ENCODE data around the gene FIGNL2. TPM values are rescaled to one million over a fixed set of nuclear protein-coding genes. Genes with fewer than 3 reads are reported as not detected.

FIGNL2 gene
- total RNA-seq, 1 donor from 2014 or later: 0.69 TPM

DNA sequence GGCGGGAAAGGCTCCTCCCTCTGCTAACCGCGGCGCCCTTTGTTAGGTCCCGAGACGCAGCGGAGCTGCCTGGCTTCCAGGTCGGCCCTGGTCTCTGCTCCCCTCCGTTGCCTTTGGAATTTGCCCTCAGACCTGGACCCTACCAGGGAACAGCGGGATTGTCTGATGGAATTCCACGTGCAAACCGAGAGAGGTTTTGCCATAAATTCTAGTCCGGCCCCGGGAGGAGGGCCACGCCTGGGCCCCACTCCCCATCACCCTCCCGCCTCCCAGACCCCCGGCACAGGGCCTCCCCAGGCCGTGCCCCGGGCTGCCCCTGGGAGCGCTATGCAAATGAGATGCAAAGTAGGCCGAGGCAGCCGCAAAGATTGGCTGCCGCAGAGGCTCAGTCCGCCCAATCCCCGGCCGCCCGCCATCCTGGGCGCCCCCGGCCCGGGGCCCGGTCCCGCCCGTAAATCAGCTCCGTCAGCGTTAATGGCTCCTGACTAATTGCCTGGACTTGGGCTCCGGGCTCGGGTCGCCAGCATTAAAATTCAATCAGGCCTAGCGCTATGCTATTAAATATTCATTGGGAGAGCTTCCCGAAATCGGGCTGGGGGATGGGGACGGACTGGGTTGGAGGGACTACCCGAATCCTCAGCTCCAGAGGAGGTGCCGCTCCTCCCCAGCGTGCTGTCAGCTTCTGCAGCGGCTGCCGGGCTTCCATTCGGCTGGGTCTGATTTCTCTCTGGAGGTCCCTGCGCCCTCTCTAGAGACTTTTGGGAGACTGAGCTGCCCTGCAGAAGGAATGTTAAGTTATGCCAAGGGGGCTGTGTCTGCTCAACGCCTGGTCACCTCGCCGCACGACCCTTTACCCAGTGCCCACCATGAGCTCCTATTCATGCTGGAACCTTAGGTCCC, 15.7 kb upstream of the FIGNL2 start:
- ChIA-PET CTCF (interaction anchor here (3.2 kb wide), 1 partner anchor 11 kb away, joined by 12 read pairs; no protein-coding TSS in a partner anchor), POLR2A (interaction anchor here (0.6 to 1.4 kb wide), 2 partner anchors 11 to 22 kb away, joined by 3 read pairs; no protein-coding TSS in a partner anchor)
- DNase-seq (no peak), ATAC-seq (ENCODE audit: low read depth) (peak; percentile 66)
- intact Hi-C loops (cut with micrococcal nuclease): no loop called here
- no peak overlapping the region for H3K27ac Mint-ChIP-seq
- peak overlapping the region; percentile 52 for H3K4me3 Mint-ChIP-seq
- H3K27me3 Mint-ChIP-seq: peaks cover 56% of the 10 kb centered on the region
- TF ChIP-seq, protein P1, sequence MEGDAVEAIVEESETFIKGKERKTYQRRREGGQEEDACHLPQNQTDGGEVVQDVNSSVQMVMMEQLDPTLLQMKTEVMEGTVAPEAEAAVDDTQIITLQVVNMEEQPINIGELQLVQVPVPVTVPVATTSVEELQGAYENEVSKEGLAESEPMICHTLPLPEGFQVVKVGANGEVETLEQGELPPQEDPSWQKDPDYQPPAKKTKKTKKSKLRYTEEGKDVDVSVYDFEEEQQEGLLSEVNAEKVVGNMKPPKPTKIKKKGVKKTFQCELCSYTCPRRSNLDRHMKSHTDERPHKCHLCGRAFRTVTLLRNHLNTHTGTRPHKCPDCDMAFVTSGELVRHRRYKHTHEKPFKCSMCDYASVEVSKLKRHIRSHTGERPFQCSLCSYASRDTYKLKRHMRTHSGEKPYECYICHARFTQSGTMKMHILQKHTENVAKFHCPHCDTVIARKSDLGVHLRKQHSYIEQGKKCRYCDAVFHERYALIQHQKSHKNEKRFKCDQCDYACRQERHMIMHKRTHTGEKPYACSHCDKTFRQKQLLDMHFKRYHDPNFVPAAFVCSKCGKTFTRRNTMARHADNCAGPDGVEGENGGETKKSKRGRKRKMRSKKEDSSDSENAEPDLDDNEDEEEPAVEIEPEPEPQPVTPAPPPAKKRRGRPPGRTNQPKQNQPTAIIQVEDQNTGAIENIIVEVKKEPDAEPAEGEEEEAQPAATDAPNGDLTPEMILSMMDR (IDR thresholded peaks at IDR 0.05): no peak
- peaks cover 21% of the 10 kb centered on the region for H3K4me1 Mint-ChIP-seq
- no peaks in the 10 kb centered on the region for H3K36me3 Mint-ChIP-seq (ENCODE audit: low read depth)
- H3K9me3 Mint-ChIP-seq: no peaks in the 10 kb centered on the region

DNA sequence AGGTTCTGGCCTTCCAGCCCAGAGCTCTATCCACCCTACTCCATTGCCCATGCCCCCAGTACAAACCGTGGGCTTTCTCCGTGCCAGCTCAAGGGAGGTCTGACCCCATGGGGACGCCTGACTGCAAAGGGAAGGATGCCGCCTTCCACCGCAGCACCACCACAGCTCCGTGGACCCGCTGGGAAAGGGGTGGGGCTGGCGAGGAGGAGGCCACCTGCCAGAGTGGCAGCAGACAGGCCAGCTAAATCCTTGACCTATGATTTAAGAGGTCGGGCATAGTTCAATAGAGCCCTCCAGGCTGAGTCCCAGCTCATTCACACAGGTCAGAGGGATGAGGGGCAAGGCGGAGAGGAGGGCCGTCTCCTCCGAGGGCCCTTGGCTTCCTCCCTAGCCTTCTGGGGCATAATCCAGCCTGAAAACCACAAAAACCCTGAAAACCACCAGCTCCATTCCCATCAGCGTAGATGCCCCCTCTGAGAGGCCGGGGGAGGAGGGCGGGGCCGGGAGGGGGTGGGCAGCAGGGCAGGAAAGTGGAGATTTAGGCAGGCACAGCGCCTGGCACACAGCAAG, 14.9 kb upstream of the FIGNL2 start:
- Mint-ChIP-seq H3K4me1 (peaks cover 16% of the 10 kb centered on the region), H3K9me3 (no peaks in the 10 kb centered on the region), H3K27ac (no peak overlapping the region), H3K27me3 (peaks cover 52% of the 10 kb centered on the region), H3K4me3 (peak overlapping the region; percentile 38), H3K36me3 (ENCODE audit: low read depth) (no peaks in the 10 kb centered on the region)
- TF ChIP-seq, protein P1 (IDR thresholded peaks at IDR 0.05): no peak
- intact Hi-C loops (cut with micrococcal nuclease): no loop called here
- DNase-seq: no peak
- no peak for ATAC-seq (ENCODE audit: low read depth)
- ChIA-PET POLR2A (interaction anchor here (1.4 kb wide), 1 partner anchor 12 kb away, joined by 3 read pairs; no protein-coding TSS in a partner anchor), CTCF (interaction anchor here (3.2 kb wide), 1 partner anchor 12 kb away, joined by 12 read pairs; no protein-coding TSS in a partner anchor)

DNA sequence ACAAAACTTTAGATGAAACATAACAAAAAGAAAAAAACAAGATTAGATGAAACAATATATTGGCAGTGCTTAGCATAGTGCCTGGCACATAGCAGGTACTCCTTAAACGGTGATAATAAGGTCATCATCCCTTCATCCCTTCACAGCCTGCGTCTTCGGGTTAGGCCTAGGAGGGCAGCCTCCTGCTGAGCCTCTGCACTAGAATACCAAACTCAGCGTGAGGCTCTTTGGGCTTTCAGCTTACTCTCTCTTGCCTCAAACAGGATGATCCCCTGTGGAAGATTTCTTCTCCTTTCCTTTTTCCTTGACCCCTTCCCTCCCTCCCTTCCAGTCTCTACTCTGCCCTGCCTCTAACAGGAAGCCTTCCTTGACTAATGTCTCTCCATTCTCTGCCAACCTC, 14.4 kb upstream of the FIGNL2 start:
- Mint-ChIP-seq H3K4me3 (no peak overlapping the region), H3K36me3 (ENCODE audit: low read depth) (no peaks in the 10 kb centered on the region), H3K27ac (no peak overlapping the region), H3K27me3 (peaks cover 47% of the 10 kb centered on the region), H3K9me3 (no peaks in the 10 kb centered on the region), H3K4me1 (peaks cover 11% of the 10 kb centered on the region)
- intact Hi-C loops (cut with micrococcal nuclease): no loop called here
- ChIA-PET POLR2A (no interaction called here), CTCF (interaction anchor here (3.2 kb wide), 1 partner anchor 12 kb away, joined by 12 read pairs; no protein-coding TSS in a partner anchor)
- DNase-seq: no peak
- TF ChIP-seq, protein P1 (IDR thresholded peaks at IDR 0.05): no peak
- no peak for ATAC-seq (ENCODE audit: low read depth)

DNA sequence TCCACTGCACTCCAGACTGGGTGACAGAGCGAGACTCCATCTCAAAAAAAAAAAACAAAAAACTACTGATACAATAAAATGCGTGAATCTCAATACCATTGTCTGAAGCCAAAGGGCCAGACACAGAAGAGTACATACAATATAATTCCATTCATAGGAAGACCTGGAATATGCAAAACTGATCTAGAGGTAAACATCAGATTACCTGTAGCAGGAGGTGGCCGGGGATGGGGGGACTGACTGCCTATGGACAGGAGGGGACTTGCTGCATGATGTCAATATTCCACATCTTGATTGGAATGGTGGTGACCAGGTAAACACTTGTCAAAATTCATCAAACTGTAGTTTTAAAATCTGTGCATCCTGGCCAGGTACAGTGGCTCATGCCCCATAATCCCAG, 12.5 kb upstream of the FIGNL2 start:
- H3K27ac Mint-ChIP-seq: no peak overlapping the region
- H3K4me3 Mint-ChIP-seq: no peak overlapping the region
- intact Hi-C loops (cut with micrococcal nuclease): no loop called here
- DNase-seq: no peak
- no peaks in the 10 kb centered on the region for H3K9me3 Mint-ChIP-seq
- peaks cover 11% of the 10 kb centered on the region for H3K4me1 Mint-ChIP-seq
- ChIA-PET CTCF (no interaction called here), POLR2A (no interaction called here)
- TF ChIP-seq, protein P1 (IDR thresholded peaks at IDR 0.05): no peak
- ATAC-seq (ENCODE audit: low read depth): no peak
- peaks cover 46% of the 10 kb centered on the region for H3K27me3 Mint-ChIP-seq
- no peaks in the 10 kb centered on the region for H3K36me3 Mint-ChIP-seq (ENCODE audit: low read depth)
